CD4-positive, alpha-beta T cell (primary cell): ENCODE measurements around the gene CDC25B. TPM values are rescaled to one million over a fixed set of nuclear protein-coding genes. Genes with fewer than 3 reads are reported as not detected.
A peak's percentile ranks its signal among the peaks of the same experiment; 100 is the strongest.
"Not testable (repeated sequence)": the region's sequence is repeated elsewhere in the genome, so short reads cannot be mapped to it uniquely, and the experiment has no call there.

Experiments used
- ATAC-seq: fragments of 200-7000 bp; cut with Tn5 transposase; one replicate; pipeline ENCODE4 v1.10.0; 2022; ENCODE audit warnings: mild to moderate bottlenecking; ENCODE audit not compliant: poor library complexity
- CTCF ChIA-PET: fragments of 350-600 bp; sonication (Branson Sonifier 250); formaldehyde crosslinking; loops from one replicate; lab custom pipeline; 2021; ENCODE audit warnings: antibody characterized with exemption, inconsistent platforms; lab: Charles Lee
- POLR2A ChIA-PET: fragments of 350-600 bp; sonication (Branson Sonifier 250); formaldehyde crosslinking; loops from one replicate; lab custom pipeline; 2021; ENCODE audit warnings: antibody characterized with exemption, inconsistent platforms; lab: Charles Lee
- DNase-seq, 14 experiments: peaks; one replicate each; pipeline ENCODE4 v3.0.0-alpha.2; 2013 to 2020; ENCODE audit warnings: mixed read lengths in 2 of 14
- H3K27ac ChIP-seq, 2 donors: one replicate each; pipeline versions ENCODE4 v1.5.1 to v1.7.0; 2013; ENCODE audit warnings: low read length in 2 of 2, low read depth in 1 of 2, mild to moderate bottlenecking in 1 of 2
- H3K27me3 ChIP-seq, 2 experiments: 1 replicate in 1 of 2; 2 replicates in 1 of 2; pipeline versions ENCODE4 v1.6.1 to v1.7.0; 2013; ENCODE audit warnings: low read length in 2 of 2, control low read depth in 1 of 2, mild to moderate bottlenecking in 1 of 2, moderate library complexity in 1 of 2; ENCODE audit not compliant: insufficient read depth in 2 of 2, control insufficient read depth in 1 of 2
- H3K36me3 ChIP-seq: one replicate; pipeline ENCODE4 v1.6.1; 2013; ENCODE audit warnings: low read length, control low read depth; ENCODE audit not compliant: insufficient read depth
- H3K4me1 ChIP-seq: one replicate; pipeline ENCODE4 v1.6.1; 2013; ENCODE audit warnings: low read length, control low read depth; ENCODE audit not compliant: insufficient read depth
- H3K4me3 ChIP-seq: one replicate; pipeline ENCODE4 v1.5.1; 2013; ENCODE audit warnings: mild to moderate bottlenecking, low read length, moderate library complexity
- H3K9me3 ChIP-seq, 2 experiments: 1 replicate in 1 of 2; 2 replicates in 1 of 2; pipeline versions ENCODE4 v1.6.1 to v1.7.0; 2013; ENCODE audit warnings: low read length in 2 of 2, mild to moderate bottlenecking in 2 of 2, control low read depth in 1 of 2, moderate library complexity in 1 of 2; ENCODE audit not compliant: control insufficient read depth in 1 of 2, insufficient read depth in 1 of 2
- H3K27ac Mint-ChIP-seq: one replicate; pipeline ENCODE4 v1.8.0; 2020; ENCODE audit warnings: mixed read lengths
- H3K27me3 Mint-ChIP-seq: one replicate; pipeline ENCODE4 v1.8.0; 2021; ENCODE audit warnings: mixed read lengths
- H3K36me3 Mint-ChIP-seq: one replicate; pipeline ENCODE4 v1.8.0; 2021; ENCODE audit warnings: low read depth, mixed read lengths
- H3K4me1 Mint-ChIP-seq: one replicate; pipeline ENCODE4 v1.8.0; 2021; ENCODE audit warnings: low read depth, mixed read lengths
- H3K4me3 Mint-ChIP-seq: one replicate; pipeline ENCODE4 v1.8.0; 2020; ENCODE audit warnings: mild to moderate bottlenecking, mixed read lengths
- H3K9me3 Mint-ChIP-seq: one replicate; pipeline ENCODE4 v1.8.0; 2020; ENCODE audit warnings: mixed read lengths
- CTCF ChIP-seq: fragments of 200-600 bp; IDR thresholded peaks from one replicate; pipeline ENCODE4 v1.8.0; 2022; ENCODE audit warnings: antibody characterized with exemption, mild to moderate bottlenecking
- intact Hi-C, 2 experiments: fragments of 100-400 bp; cut with DNase I in 1 of 2; cut with micrococcal nuclease in 1 of 2; formaldehyde crosslinking; loops; one replicate each; pipeline versions ENCODE4 v1.15.1 to v1.9.0; 2023 to 2025; cut with DNase I, micrococcal nuclease
- total RNA-seq, 174 experiments: library from RNA in 2 of 174; stranded (reverse) in 2 of 174; gene quantifications; one replicate each; pipeline ENCODE4 v1.2.3 and lab custom pipeline; 2021 to 2026

The CDC25B gene
- total RNA-seq, 2 experiments from 2014 or later, result 144 TPM

GRCh38 chr20:3787324-3788014 lies 8.6 kb upstream of the CDC25B start:
- Histone ChIP-seq H3K27me3 (no peaks in the 10 kb centered on the region), H3K27ac (no peak overlapping the region), H3K36me3 (no peaks in the 10 kb centered on the region), H3K9me3 (peaks cover 0 to 3% of the 10 kb centered on the region in 2 experiments), H3K4me3 (peak overlapping the region; percentile 45), H3K4me1 (peaks cover 32% of the 10 kb centered on the region)
- H3K36me3 Mint-ChIP-seq, result no peaks in the 10 kb centered on the region
- H3K9me3 Mint-ChIP-seq, result no peaks in the 10 kb centered on the region
- ATAC-seq (no peak), DNase-seq (peak in 1 of 14 experiments; percentile 31)
- POLR2A ChIA-PET, result interaction anchor here (2.4 to 8.5 kb wide), 7 partner anchors 8 to 58 kb away, joined by 8 to 89 read pairs (median 20); partner anchors contain the start of genes ADISSP, AP5S1 and CDC25B
- H3K4me1 Mint-ChIP-seq, result peaks cover 33% of the 10 kb centered on the region
- intact Hi-C loops, result loop anchor here (1.0 to 2.0 kb wide), 4 partner anchors 9 to 68 kb away; partner anchors contain the start of genes AP5S1 (in 1 of the 2), CDC25B (in 1 of the 2) and MAVS (in 1 of the 2)
- H3K4me3 Mint-ChIP-seq, result peak overlapping the region; percentile 83
- H3K27me3 Mint-ChIP-seq, result no peaks in the 10 kb centered on the region
- CTCF ChIA-PET, result interaction anchor here (0.6 to 4.3 kb wide), 10 partner anchors 8 to 298 kb away, joined by 3 to 59 read pairs (median 6); partner anchors contain the start of genes ADISSP, AP5S1 and CDC25B
- TF ChIP-seq CTCF, result no peak
- peak overlapping the region; percentile 73 for H3K27ac Mint-ChIP-seq

- Mint-ChIP-seq H3K27ac (peak overlapping the region; percentile 37), H3K9me3 (no peaks in the 10 kb centered on the region), H3K4me1 (peaks cover 30% of the 10 kb centered on the region), H3K36me3 (no peaks in the 10 kb centered on the region), H3K27me3 (no peaks in the 10 kb centered on the region), H3K4me3 (peak overlapping the region; percentile 69)
- no peak for DNase-seq
- intact Hi-C loops, result no loop called here
- ChIA-PET POLR2A (interaction anchor here (4.8 to 8.5 kb wide), 2 partner anchors 25 to 31 kb away, joined by 75 to 89 read pairs; partner anchors contain the start of gene AP5S1), CTCF (interaction anchor here (1.5 to 4.3 kb wide), 2 partner anchors 31 to 66 kb away, joined by 5 to 59 read pairs; partner anchors contain the start of gene AP5S1)
- H3K36me3 ChIP-seq, result no peaks in the 10 kb centered on the region
- H3K4me3 ChIP-seq, result no peak overlapping the region
- H3K9me3 ChIP-seq, result peaks cover 0 to 3% of the 10 kb centered on the region in 2 experiments
- no peak for ATAC-seq
- H3K27ac ChIP-seq, result no peak overlapping the region
- no peaks in the 10 kb centered on the region for H3K27me3 ChIP-seq
- H3K4me1 ChIP-seq, result peaks cover 32% of the 10 kb centered on the region
- no peak for TF ChIP-seq CTCF
Observed at GRCh38 chr20:3788685-3789155, 7.4 kb upstream of the CDC25B start.

- H3K27me3 ChIP-seq, ATAC-seq, H3K9me3 ChIP-seq, DNase-seq, H3K4me3 Mint-ChIP-seq, H3K36me3 Mint-ChIP-seq, intact Hi-C loops, H3K27ac ChIP-seq, H3K4me3 ChIP-seq, H3K27me3 Mint-ChIP-seq, H3K9me3 Mint-ChIP-seq, H3K36me3 ChIP-seq: not testable (repeated sequence)
- peaks cover 30% of the 10 kb centered on the region for H3K4me1 Mint-ChIP-seq
- POLR2A ChIA-PET, result interaction anchor here (8.5 kb wide), 1 partner anchor 25 kb away, joined by 89 read pairs; no protein-coding TSS in a partner anchor
- peak overlapping the region; percentile 37 for H3K27ac Mint-ChIP-seq
- CTCF ChIA-PET, result interaction anchor here (1.5 to 4.3 kb wide), 2 partner anchors 31 to 66 kb away, joined by 5 to 59 read pairs; partner anchors contain the start of gene AP5S1
- H3K4me1 ChIP-seq, result peaks cover 32% of the 10 kb centered on the region
Observed at GRCh38 chr20:3789201-3789600, 6.9 kb upstream of the CDC25B start.

- CTCF ChIA-PET, result interaction anchor here (2.4 to 2.8 kb wide), 2 partner anchors 8 to 26 kb away, joined by 16 to 32 read pairs; partner anchors contain the start of genes AP5S1 and CENPB
- POLR2A ChIA-PET, result interaction anchor here (2.0 to 3.0 kb wide), 3 partner anchors 17 to 26 kb away, joined by 4 to 35 read pairs (median 34); partner anchors contain the start of gene AP5S1
- DNase-seq, H3K27ac ChIP-seq, H3K4me3 ChIP-seq, H3K36me3 ChIP-seq, H3K27me3 ChIP-seq, intact Hi-C loops, H3K9me3 Mint-ChIP-seq, H3K27me3 Mint-ChIP-seq, ATAC-seq, H3K9me3 ChIP-seq, H3K27ac Mint-ChIP-seq: not testable (repeated sequence)
- Mint-ChIP-seq H3K4me3 (peak overlapping the region; percentile 20), H3K4me1 (peaks cover 30% of the 10 kb centered on the region), H3K36me3 (peaks cover 34% of the 10 kb centered on the region)
- peaks cover 33% of the 10 kb centered on the region for H3K4me1 ChIP-seq
Observed at GRCh38 chr20:3794168-3794567, 1.9 kb upstream of the CDC25B start.
